GM23338 (cell line): ENCODE data around the gene POLR1C. TPM values are rescaled to one million over a fixed set of nuclear protein-coding genes. Genes with fewer than 3 reads are reported as not detected.
"Not testable (repeated sequence)": the region's sequence is repeated elsewhere in the genome, so short reads cannot be mapped to it uniquely, and the experiment has no call there.

ENCODE experiments used
- ATAC-seq: fragments of 200-7000 bp; cut with Tn5 transposase; 3 replicates; pipeline ENCODE4 v1.9.1; 2020
- DNase-seq: peaks from one replicate; pipeline ENCODE4 v3.0.0-alpha.2; 2015; ENCODE audit warnings: low spot score
- H2AFZ ChIP-seq: fragments of 200-600 bp; sonication (generic); 2 replicates; pipeline ENCODE4 v1.8.0; 2016; ENCODE audit warnings: antibody characterized with exemption, mild to moderate bottlenecking, moderate library complexity
- H3F3A ChIP-seq: fragments of 200-600 bp; sonication (generic); replicated peaks from 2 replicates; pipeline ENCODE4 v1.8.0; 2017; ENCODE audit warnings: antibody characterized with exemption, mixed run types, low read depth
- H3K27ac ChIP-seq: fragments of 200-600 bp; sonication (generic); 2 replicates; pipeline ENCODE4 v1.6.1; 2016; ENCODE audit warnings: low read depth
- H3K27me3 ChIP-seq: fragments of 200-600 bp; sonication (generic); 2 replicates; pipeline ENCODE4 v1.8.0; 2016; ENCODE audit warnings: mild to moderate bottlenecking, mixed run types, moderate library complexity; ENCODE audit not compliant: insufficient read depth
- H3K36me3 ChIP-seq: fragments of 200-600 bp; sonication (generic); 2 replicates; pipeline ENCODE4 v1.8.0; 2016; ENCODE audit warnings: mild to moderate bottlenecking; ENCODE audit not compliant: insufficient read depth
- H3K4me1 ChIP-seq: fragments of 200-600 bp; sonication (generic); 2 replicates; pipeline ENCODE4 v1.8.0; 2016; ENCODE audit warnings: mild to moderate bottlenecking, moderate library complexity; ENCODE audit not compliant: insufficient read depth
- H3K4me2 ChIP-seq: fragments of 200-600 bp; sonication (generic); 2 replicates; pipeline ENCODE4 v1.7.1; 2017; ENCODE audit warnings: mixed run types
- H3K4me3 ChIP-seq: fragments of 200-600 bp; sonication (generic); 2 replicates; pipeline ENCODE4 v1.6.1; 2016; ENCODE audit warnings: mixed run types
- H3K79me2 ChIP-seq: fragments of 200-600 bp; sonication (generic); replicated peaks from 2 replicates; pipeline ENCODE4 v1.8.0; 2017; ENCODE audit warnings: mild to moderate bottlenecking; ENCODE audit not compliant: insufficient read depth
- H3K9me2 ChIP-seq: fragments of 200-600 bp; sonication (generic); 2 replicates; pipeline ENCODE4 v1.8.0; 2017; ENCODE audit not compliant: insufficient read depth
- H4K20me1 ChIP-seq: fragments of 200-600 bp; sonication (generic); replicated peaks from 2 replicates; pipeline ENCODE4 v1.8.0; 2017; ENCODE audit warnings: mild to moderate bottlenecking; ENCODE audit not compliant: insufficient read depth
- H3K27ac Mint-ChIP-seq: 2 replicates; pipeline ENCODE4 v1.8.0; 2020; ENCODE audit warnings: inconsistent platforms, mild to moderate bottlenecking, moderate library complexity, mixed read lengths
- H3K27me3 Mint-ChIP-seq: 3 replicates; pipeline ENCODE4 v1.8.0; 2022; ENCODE audit warnings: low read depth, mild to moderate bottlenecking, moderate library complexity, mixed read lengths, inconsistent platforms; ENCODE audit not compliant: insufficient read depth, poor library complexity
- H3K36me3 Mint-ChIP-seq: 3 replicates; pipeline ENCODE4 v1.8.0; 2021; ENCODE audit warnings: low read depth, mild to moderate bottlenecking, inconsistent platforms, moderate library complexity, mixed read lengths
- H3K4me1 Mint-ChIP-seq: 3 replicates; pipeline ENCODE4 v1.8.0; 2020; ENCODE audit warnings: mild to moderate bottlenecking, inconsistent platforms, mixed read lengths
- H3K4me3 Mint-ChIP-seq: 3 replicates; pipeline ENCODE4 v1.8.0; 2021; ENCODE audit warnings: moderate library complexity, mild to moderate bottlenecking, inconsistent platforms, mixed read lengths
- H3K9me3 Mint-ChIP-seq: 3 replicates; pipeline ENCODE4 v1.8.0; 2020; ENCODE audit warnings: moderate library complexity, mild to moderate bottlenecking, inconsistent platforms, mixed read lengths
- CREB1 ChIP-seq: fragments of 250-450 bp; sonication (Bioruptor Pico); IDR thresholded peaks from 2 replicates; pipeline ENCODE4 v1.5.0; 2020; ENCODE audit warnings: low read depth, mild to moderate bottlenecking, moderate library complexity
- EZH2phosphoT487 ChIP-seq: fragments of 200-600 bp; sonication (generic); IDR thresholded peaks from one replicate; pipeline ENCODE4 v1.8.1; 2018; ENCODE audit warnings: antibody characterized with exemption; ENCODE audit not compliant: unreplicated experiment
- JUNB ChIP-seq: IDR thresholded peaks from one replicate; pipeline ENCODE4 v1.6.1; 2016; ENCODE audit warnings: antibody characterized with exemption; ENCODE audit not compliant: unreplicated experiment
- NANOG ChIP-seq: IDR thresholded peaks from 2 replicates; pipeline ENCODE4 v1.6.1; 2016; ENCODE audit warnings: antibody characterized with exemption, borderline replicate concordance
- STAT1 ChIP-seq: IDR thresholded peaks from one replicate; pipeline ENCODE4 v1.6.1; 2016; ENCODE audit warnings: antibody characterized with exemption; ENCODE audit not compliant: unreplicated experiment
- ZNF331 ChIP-seq: fragments of 250-450 bp; sonication (Bioruptor Pico); IDR thresholded peaks from 2 replicates; pipeline ENCODE4 v1.5.0; 2020; ENCODE audit warnings: low read depth, mild to moderate bottlenecking, moderate library complexity
- polyA plus RNA-seq: library from polyadenylated mRNA; unstranded; fragments of >200 nt; fragmentation: Nextera tagmentation; extraction: Ambion mirVana; gene quantifications from 2 replicates; pipeline ENCODE4 v1.2.1, GENCODE V29; 2016
- total RNA-seq: library from RNA; depleted of rRNA; stranded (reverse); fragments of >200 nt; shearing (Covaris generic); gene quantifications from 2 replicates; pipeline ENCODE4 v1.2.3, GENCODE V29; 2014
- TF ChIP-seq, protein P1 (sequence below): IDR thresholded peaks from one replicate; pipeline ENCODE4 v1.6.1; 2018; ENCODE audit warnings: antibody characterized with exemption; ENCODE audit not compliant: unreplicated experiment
- TF ChIP-seq, protein P2 (sequence below): IDR thresholded peaks from 2 replicates; pipeline ENCODE4 v1.6.1; 2016; ENCODE audit warnings: antibody characterized with exemption

The POLR1C gene
- total and polyA plus RNA-seq, 2 experiments from 2014 or later = 26.6 to 47.0 TPM

DNA sequence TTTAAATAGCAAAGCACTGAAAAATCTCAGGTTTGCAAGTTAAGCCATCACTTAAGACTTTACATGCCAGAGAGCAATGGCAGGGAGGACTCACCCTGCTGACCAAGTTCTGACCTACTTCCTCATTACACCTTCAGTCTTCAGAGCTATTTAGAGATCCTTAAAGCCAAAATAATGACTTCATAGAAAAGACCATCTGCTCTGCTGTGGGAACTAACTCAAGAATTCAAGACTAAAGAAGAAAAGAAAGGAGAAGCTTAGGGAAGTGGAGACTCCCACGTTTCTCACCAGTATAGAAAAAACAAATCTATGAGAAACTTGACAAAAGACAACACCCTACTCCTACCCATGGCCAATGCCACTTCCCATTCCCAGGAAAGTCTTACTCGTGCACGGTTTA lies 30.3 kb downstream of the POLR1C start (continued):
- TF ChIP-seq, protein P1, sequence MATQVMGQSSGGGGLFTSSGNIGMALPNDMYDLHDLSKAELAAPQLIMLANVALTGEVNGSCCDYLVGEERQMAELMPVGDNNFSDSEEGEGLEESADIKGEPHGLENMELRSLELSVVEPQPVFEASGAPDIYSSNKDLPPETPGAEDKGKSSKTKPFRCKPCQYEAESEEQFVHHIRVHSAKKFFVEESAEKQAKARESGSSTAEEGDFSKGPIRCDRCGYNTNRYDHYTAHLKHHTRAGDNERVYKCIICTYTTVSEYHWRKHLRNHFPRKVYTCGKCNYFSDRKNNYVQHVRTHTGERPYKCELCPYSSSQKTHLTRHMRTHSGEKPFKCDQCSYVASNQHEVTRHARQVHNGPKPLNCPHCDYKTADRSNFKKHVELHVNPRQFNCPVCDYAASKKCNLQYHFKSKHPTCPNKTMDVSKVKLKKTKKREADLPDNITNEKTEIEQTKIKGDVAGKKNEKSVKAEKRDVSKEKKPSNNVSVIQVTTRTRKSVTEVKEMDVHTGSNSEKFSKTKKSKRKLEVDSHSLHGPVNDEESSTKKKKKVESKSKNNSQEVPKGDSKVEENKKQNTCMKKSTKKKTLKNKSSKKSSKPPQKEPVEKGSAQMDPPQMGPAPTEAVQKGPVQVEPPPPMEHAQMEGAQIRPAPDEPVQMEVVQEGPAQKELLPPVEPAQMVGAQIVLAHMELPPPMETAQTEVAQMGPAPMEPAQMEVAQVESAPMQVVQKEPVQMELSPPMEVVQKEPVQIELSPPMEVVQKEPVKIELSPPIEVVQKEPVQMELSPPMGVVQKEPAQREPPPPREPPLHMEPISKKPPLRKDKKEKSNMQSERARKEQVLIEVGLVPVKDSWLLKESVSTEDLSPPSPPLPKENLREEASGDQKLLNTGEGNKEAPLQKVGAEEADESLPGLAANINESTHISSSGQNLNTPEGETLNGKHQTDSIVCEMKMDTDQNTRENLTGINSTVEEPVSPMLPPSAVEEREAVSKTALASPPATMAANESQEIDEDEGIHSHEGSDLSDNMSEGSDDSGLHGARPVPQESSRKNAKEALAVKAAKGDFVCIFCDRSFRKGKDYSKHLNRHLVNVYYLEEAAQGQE = no peak
- no peak for TF ChIP-seq ZNF331

DNA sequence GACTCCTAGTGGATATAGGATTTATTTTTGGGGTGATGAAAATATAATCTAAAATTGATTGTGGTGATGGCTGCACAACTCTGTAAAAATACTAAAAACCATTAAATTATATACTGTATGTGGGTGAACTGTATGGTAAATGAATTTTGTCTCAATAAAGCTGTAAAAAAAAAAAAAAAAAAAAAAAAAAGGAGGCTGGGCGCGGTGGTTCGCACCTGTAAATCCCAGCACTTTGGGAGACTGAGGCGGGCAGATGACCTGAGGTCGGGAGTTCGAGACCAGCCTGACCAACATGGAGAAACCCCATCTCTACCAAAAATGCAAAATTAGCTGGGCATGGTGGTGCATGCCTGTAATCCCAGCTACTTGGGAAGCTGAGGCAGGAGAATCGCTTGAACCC lies 40.7 kb downstream of the POLR1C start:
- not testable (repeated sequence) for H3K4me3 Mint-ChIP-seq, H3K27ac ChIP-seq, H3K4me3 ChIP-seq, H3K27me3 ChIP-seq, H3K9me2 ChIP-seq, H3F3A ChIP-seq, H3K27me3 Mint-ChIP-seq, H3K79me2 ChIP-seq, H3K4me1 Mint-ChIP-seq, H3K9me3 Mint-ChIP-seq, ATAC-seq, DNase-seq, H3K4me2 ChIP-seq, H3K27ac Mint-ChIP-seq, H3K4me1 ChIP-seq, H2AFZ ChIP-seq
- peaks cover 94% of the 10 kb centered on the region for H3K36me3 Mint-ChIP-seq
- peaks cover 15% of the 10 kb centered on the region for H4K20me1 ChIP-seq
- H3K36me3 ChIP-seq = peaks cover 99% of the 10 kb centered on the region

DNA sequence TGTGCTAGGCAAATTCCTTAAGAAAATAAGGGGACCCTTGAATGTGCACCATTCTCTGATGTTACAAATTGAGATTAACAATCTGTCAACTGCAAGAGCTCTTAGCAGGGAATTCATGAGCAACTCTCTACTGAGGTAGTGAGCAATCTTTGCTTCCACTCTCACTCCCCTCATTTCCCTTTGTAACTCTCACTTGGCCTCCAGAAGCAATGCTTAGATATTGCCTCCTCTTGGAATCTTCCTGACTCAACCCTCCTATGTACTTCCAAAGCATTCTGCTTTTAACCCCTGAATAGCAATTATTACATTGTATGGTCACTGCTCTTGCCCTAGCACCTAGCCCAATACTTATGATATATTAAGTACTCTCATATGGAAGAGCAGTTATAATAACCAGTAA lies 42.4 kb downstream of the POLR1C start:
- no peaks in the 10 kb centered on the region for H3K4me1 Mint-ChIP-seq
- no peaks in the 10 kb centered on the region for H3K9me3 Mint-ChIP-seq
- Histone ChIP-seq H3K4me3 (no peak overlapping the region), H3K4me2 (no peak overlapping the region), H2AFZ (no peak overlapping the region), H4K20me1 (peaks cover 10% of the 10 kb centered on the region), H3K9me2 (no peaks in the 10 kb centered on the region), H3K27ac (no peak overlapping the region), H3K27me3 (no peaks in the 10 kb centered on the region), H3K79me2 (no peaks in the 10 kb centered on the region), H3F3A (no peaks in the 10 kb centered on the region), H3K36me3 (peaks cover 97% of the 10 kb centered on the region), H3K4me1 (no peaks in the 10 kb centered on the region)
- H3K27ac Mint-ChIP-seq = no peak overlapping the region
- DNase-seq = no peak
- H3K36me3 Mint-ChIP-seq = peaks cover 94% of the 10 kb centered on the region
- TF ChIP-seq, protein P2, sequence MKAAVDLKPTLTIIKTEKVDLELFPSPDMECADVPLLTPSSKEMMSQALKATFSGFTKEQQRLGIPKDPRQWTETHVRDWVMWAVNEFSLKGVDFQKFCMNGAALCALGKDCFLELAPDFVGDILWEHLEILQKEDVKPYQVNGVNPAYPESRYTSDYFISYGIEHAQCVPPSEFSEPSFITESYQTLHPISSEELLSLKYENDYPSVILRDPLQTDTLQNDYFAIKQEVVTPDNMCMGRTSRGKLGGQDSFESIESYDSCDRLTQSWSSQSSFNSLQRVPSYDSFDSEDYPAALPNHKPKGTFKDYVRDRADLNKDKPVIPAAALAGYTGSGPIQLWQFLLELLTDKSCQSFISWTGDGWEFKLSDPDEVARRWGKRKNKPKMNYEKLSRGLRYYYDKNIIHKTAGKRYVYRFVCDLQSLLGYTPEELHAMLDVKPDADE = no peak
- no peak for TF ChIP-seq NANOG
- TF ChIP-seq EZH2phosphoT487 = no peak
- TF ChIP-seq STAT1 = no peak
- no peak for TF ChIP-seq JUNB
- TF ChIP-seq CREB1 = no peak
- no peaks in the 10 kb centered on the region for H3K27me3 Mint-ChIP-seq
- H3K4me3 Mint-ChIP-seq = no peak overlapping the region
- no peak for ATAC-seq
